HG02642 (cell line): ENCODE measurements around the gene OGFR.
A peak's percentile ranks its signal among the peaks of the same experiment; 100 is the strongest.

ENCODE experiments used
- ATAC-seq: cut with Tn5 transposase; IDR thresholded peaks from one replicate; pipeline ENCODE4 v1.9.1; 2021; ENCODE audit warnings: mild to moderate bottlenecking; ENCODE audit not compliant: unreplicated experiment, poor library complexity

OGFR gene

GRCh38 chr20:62854121-62854520 lies 49.5 kb downstream of the OGFR start:
- ATAC-seq = no peak

DNA sequence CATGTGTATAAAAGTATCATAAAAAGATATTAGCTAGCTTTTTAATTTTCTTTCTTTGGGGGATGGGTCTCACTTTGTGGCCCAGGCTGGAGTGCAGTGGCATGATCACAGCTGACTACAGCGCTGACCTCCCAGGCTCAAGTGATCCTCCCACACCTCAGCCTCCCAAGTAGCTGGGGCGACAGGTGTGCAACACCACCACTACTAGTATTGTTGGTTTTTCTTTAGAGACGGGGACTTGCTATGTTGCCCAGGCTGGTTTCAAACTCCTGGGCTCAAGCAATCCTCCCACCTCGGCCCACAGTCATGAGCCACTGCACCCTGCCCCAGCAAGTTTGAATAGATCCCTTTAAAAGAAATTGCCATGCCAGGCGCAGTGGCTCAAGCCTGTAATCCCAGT lies 50.5 kb downstream of the OGFR start:
- ATAC-seq = no peak

DNA sequence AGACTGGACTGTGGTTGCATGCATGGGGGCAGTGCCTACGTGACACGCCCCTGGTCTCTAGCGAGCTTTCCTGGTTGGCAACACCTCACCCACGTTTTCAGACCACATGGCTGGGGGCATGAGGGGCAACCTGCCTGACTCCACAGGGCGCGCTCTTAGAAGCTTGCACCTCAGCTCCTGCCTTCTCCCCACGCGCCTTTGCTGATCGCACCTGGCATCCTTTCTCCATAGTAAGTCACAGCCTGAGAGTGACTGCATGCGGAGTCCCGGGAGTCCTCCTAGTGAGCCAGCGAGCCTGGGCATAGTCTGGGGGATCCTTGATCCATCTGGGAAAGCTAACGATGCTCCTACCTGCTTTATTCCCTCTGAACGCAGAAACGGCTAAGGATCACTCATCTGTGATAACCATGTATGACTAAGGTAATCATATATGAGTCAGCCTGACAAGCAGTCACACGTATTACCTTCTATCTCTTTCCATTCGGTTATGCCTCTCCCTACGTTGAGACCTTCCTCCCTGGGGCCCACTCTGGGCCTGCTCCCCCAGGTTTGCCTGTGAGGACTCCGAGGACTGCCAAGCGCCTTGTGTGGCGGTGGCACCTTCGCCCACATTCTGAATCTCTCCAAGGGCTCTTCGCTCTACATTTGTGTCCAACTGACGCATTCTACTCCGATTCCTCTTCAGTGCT lies 52.4 kb downstream of the OGFR start:
- ATAC-seq = no peak

- ATAC-seq = no peak
These were observed 53.6 kb downstream of the OGFR start for GRCh38 chr20:62858058-62858830.

DNA sequence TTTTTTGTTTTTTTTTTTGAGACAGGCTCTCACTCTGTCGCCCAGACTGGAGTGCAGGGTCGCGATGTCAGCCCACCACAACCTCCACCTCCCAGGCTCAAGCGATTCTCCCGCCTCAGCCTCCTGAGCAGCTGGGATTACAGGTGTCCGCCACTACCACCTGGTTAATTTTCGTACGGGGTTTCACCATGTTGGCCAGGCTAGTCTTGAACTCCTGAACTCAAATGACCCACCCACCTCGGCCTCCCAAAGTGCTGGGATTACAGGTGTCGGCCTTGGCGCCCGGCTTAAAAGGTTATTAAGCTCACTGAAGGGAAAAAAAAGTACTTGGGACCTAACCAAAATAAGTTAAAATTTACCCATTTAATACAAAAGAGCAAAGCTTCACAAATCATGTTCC lies 55.1 kb downstream of the OGFR start:
- no peak for ATAC-seq

DNA sequence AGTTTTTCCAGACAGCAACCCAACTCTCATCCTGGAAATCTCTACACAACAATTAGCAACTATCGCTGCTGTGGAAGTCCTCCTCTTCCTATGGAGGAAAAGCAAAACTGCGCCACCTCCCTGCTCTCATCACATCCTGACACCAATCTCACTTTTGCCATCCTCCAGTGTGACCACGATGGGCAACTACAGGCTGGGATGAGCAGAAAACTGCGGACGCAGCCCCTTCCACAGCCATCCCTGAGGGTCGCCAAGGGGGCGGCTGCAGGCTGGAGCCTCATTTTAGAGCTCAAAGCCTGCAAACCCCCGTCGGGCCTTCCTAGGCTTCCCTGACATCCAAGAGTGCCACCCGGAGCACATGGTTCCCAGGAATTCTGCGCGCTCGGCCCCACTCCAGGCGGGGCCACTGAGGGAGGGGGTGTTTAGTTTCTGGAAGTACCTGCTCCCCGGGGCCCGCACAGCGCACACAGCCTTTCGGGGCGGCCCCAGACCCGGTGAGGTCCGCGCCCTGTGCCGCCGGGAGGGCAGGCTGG lies 55.8 kb downstream of the OGFR start:
- ATAC-seq = no peak

DNA sequence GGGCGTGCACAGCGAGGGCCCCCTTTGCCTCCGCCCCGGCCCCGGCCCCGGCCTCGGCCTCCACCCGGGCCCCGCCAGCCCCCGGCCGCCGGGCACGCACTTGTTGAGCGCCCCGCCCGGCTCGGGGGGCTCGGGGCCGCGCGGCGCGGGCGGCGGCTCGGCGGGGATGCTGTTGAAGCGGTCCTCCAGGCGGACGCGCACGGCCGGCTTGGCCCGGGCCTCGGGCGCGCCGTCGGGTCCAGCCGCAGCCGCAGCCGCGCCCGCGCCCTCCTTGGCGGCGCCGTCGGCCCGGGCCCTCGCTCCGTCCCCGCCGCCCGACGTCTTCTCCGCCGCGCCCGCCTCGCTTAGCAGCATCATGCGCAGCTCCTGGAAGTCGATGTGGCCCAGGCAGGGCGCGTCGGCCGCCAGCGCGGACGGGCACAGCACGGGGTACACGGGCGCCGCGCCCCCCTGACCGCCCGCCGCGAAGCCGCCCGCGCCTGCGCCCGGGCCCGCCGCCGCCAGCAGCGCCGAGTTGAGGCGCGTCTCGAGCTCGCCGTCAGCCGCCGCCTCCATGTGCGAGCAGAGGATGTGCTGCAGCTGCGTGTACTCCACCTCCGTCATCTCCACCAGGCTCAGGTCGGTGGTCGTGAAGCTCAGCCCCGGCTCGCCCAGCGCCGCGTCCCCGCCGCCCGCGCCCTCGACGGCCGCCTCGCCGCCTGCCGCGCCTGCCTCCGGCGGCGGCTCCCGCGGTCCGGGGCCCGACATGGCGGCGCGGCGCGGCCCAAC lies 56.5 kb downstream of the OGFR start:
- ATAC-seq = peak; percentile 35

DNA sequence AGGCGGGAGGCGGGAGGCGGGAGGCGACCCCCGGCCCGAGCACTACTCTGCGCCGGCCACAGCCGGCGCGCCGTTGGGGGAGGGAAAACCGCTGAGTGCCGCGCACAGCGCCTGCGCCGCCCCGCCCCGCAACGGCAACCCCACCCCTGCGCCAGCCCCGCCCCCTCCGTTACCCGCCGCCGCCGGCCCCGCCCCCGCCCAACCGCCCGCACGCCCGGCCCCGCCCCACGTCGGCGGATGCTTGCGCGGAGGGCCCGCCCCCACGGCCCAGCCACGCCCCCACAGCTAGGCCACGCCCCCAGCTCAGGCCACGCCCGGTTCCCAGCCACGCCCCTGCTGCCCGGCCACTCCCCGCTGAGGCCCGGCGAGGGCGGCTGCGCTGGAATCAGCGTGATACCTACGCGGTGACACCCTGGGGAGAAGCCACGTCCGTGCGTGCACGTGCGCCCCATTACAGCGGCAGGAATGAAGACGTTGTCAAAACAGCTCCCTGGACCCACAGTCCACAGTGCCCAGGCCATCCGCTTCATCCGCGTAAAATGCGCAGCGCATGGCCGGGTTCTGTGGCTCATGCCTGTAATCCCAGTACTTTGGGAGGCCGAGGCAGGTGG lies 57.2 kb downstream of the OGFR start, which contains the start of gene TCFL5:
TSS of gene TCFL5 (minus strand) at position 97 of the 611 bp plus-strand sequence. CDS start 152 bp downstream, outside the sequence.
- peak; percentile 79 for ATAC-seq
